ENCODE data around the gene MAGI2.

MAGI2 gene

DNA sequence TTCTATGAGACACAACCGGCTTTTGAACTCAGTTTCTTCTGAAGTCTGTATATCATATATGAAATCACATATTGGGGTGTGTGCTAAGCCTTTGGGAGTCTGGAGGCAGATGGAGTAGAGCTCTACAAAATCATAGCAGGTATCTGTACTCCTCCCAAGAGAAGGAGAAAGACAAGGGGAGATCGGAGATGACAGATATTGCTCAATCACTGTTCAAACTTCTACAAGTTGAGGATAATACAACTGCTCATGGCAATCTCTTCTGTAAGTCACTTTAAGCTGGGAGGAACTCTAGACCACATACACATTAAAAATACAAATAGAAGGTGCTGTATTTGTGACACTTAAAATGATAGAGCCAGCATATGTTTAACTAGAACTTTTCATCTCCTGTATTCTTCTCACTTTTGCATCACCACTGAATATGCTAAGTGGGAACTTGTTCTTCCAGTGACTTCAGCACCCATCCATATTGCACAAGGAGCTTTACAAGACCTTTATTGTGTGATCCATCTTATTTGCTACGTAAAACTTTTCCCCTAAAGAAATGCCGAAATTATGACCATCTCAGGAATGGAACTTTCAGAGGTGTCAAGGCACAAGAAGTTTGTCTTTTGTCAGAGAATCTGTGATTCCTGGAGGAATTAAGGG, 1273.5 kb downstream of the MAGI2 start:
- H3K27me3 ChIP-seq (ENCODE audit: control insufficient read depth, insufficient read depth, low read length), result no peaks in the 10 kb centered on the region
- no peaks in the 10 kb centered on the region for H3K4me1 ChIP-seq (ENCODE audit: control insufficient read depth, insufficient read depth, low read length)
- no peak overlapping the region for H3K9ac ChIP-seq (ENCODE audit: low read length)
- no peaks in the 10 kb centered on the region for H3K36me3 ChIP-seq (ENCODE audit: control insufficient read depth, insufficient read depth, low read length)
- H3K4me3 ChIP-seq (ENCODE audit: low read length), result no peak overlapping the region
- H3K27ac ChIP-seq (ENCODE audit: low read depth, low read length), result no peak overlapping the region

DNA sequence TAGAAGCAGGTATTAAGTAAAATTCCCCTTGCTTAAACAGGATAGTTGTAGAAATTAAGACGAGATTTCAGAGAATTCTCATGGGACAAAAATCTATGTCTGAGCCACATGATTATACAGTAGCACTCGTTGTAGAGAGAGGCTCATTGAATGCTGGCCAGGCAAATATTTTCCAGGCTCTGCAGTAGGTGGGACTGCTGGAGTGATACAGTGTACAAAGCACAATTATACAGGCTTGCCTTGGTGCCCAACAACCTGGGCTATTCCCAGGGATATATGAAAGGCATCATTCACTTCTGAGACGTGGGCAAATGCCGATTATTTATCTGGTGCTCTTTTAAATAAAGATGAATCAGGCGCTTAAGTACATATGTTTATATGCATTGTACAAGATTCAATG, 1274.3 kb downstream of the MAGI2 start:
- H3K9ac ChIP-seq (ENCODE audit: low read length), result no peak overlapping the region
- H3K27ac ChIP-seq (ENCODE audit: low read depth, low read length), result no peak overlapping the region
- H3K4me1 ChIP-seq (ENCODE audit: control insufficient read depth, insufficient read depth, low read length), result no peaks in the 10 kb centered on the region
- no peaks in the 10 kb centered on the region for H3K36me3 ChIP-seq (ENCODE audit: control insufficient read depth, insufficient read depth, low read length)
- no peak overlapping the region for H3K4me3 ChIP-seq (ENCODE audit: low read length)
- no peaks in the 10 kb centered on the region for H3K27me3 ChIP-seq (ENCODE audit: control insufficient read depth, insufficient read depth, low read length)

DNA sequence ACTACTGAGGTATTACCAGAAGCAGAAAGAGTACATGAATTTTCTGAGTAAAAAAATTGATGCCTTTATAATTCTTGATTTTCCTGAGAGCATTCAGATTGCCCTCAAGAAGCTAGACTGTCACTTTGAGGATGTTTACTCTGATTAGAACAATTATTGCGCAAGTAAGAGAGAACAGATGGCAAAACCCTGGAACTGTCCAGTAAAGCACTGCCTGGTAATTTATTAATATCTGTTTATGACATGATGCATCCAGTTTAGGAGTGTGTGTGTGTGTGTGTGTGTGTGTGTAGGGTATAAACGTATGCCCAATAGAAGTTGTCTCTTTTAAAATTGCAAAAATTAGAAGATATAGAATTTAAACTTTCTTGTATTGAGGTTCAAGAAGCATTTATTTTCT, 1275.1 kb downstream of the MAGI2 start:
- Histone ChIP-seq H3K4me3 (ENCODE audit: low read length) (no peak overlapping the region), H3K4me1 (ENCODE audit: control insufficient read depth, insufficient read depth, low read length) (no peaks in the 10 kb centered on the region), H3K27ac (ENCODE audit: low read depth, low read length) (no peak overlapping the region), H3K27me3 (ENCODE audit: control insufficient read depth, insufficient read depth, low read length) (no peaks in the 10 kb centered on the region), H3K9ac (ENCODE audit: low read length) (no peak overlapping the region), H3K36me3 (ENCODE audit: control insufficient read depth, insufficient read depth, low read length) (no peaks in the 10 kb centered on the region)

DNA sequence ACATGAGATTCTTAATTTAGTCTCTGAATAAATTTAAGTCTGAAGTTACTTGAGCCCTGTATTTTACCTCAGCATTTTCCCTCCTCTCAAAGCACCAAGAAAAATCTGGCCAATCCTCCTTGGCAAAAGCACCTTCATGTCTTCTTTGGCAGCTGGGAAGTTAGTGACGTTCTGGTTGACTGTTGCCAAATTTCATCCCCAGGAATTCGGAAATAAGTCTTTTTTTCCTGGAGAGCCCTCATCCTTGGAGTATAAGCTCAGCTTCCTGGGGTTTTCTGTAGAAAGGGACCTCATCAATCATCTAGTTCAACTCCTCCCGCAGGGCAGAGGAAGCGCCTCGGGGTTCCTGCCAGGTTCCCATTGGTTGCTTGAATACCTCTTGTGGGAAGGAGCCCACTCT, 1277.3 kb downstream of the MAGI2 start:
- H3K27ac ChIP-seq (ENCODE audit: low read depth, low read length), result no peak overlapping the region
- H3K9ac ChIP-seq (ENCODE audit: low read length), result no peak overlapping the region
- no peaks in the 10 kb centered on the region for H3K36me3 ChIP-seq (ENCODE audit: control insufficient read depth, insufficient read depth, low read length)
- no peaks in the 10 kb centered on the region for H3K27me3 ChIP-seq (ENCODE audit: control insufficient read depth, insufficient read depth, low read length)
- H3K4me1 ChIP-seq (ENCODE audit: control insufficient read depth, insufficient read depth, low read length), result no peaks in the 10 kb centered on the region
- H3K4me3 ChIP-seq (ENCODE audit: low read length), result no peak overlapping the region

DNA sequence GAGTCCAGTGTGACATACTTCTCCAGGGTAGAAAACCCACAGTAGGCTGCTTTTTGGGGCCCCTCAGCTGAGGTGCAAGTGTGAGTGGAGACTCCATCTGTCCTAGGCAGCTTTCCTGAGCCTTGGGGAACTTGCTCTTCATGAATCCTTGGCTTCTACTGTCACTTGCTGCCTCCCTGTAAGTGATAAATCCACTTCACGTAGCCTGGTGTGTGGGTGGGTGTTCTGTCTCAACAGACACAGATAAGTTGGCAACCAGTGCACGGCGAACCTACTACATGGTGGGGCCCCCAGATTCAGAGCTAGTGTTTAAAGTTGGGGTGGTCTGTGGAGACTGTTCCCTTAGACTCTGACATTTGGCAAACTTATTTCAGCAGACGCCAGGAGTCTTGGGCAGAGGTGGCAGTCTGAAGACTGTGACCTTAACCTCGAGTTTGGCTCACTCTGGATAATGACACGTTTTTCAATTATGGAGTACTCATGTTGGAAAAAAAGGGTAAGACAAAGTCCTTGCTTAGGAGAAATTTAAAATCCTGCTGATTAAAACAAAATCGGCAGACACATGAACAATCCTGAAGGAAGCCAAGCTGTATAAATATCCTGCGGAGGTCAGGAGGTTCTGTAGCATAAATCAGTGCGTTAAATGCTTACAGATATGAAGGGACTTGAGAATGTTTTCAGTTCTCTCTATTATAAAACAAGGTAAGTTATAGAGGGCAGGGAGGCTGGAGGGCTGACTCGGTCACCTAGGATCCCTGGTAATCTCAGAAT, 1278.0 kb downstream of the MAGI2 start:
- no peaks in the 10 kb centered on the region for H3K27me3 ChIP-seq (ENCODE audit: control insufficient read depth, insufficient read depth, low read length)
- H3K4me3 ChIP-seq (ENCODE audit: low read length), result no peak overlapping the region
- no peaks in the 10 kb centered on the region for H3K36me3 ChIP-seq (ENCODE audit: control insufficient read depth, insufficient read depth, low read length)
- H3K4me1 ChIP-seq (ENCODE audit: control insufficient read depth, insufficient read depth, low read length), result no peaks in the 10 kb centered on the region
- H3K9ac ChIP-seq (ENCODE audit: low read length), result no peak overlapping the region
- no peak overlapping the region for H3K27ac ChIP-seq (ENCODE audit: low read depth, low read length)

DNA sequence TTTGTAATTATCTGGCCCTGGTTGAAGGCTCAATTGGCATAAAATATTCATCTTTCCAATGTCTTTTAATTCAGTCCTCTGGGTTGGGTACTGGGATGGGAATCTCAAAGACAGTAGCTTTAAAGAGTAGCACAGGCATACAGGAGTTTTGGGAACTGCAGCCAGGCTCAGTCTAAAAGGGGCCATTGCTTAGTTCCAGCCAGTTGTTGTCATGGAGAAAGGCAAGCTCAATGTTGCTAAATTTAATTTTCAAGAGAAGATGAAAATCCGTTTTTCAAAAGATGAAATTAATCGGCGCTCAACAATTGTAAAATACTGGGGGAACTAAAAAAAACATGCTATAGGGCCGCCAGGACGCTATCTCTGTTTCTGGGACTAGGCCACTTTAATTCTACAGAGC, 1279.8 kb downstream of the MAGI2 start:
- Histone ChIP-seq H3K36me3 (ENCODE audit: control insufficient read depth, insufficient read depth, low read length) (no peaks in the 10 kb centered on the region), H3K4me1 (ENCODE audit: control insufficient read depth, insufficient read depth, low read length) (no peaks in the 10 kb centered on the region), H3K27ac (ENCODE audit: low read depth, low read length) (no peak overlapping the region), H3K9ac (ENCODE audit: low read length) (no peak overlapping the region), H3K27me3 (ENCODE audit: control insufficient read depth, insufficient read depth, low read length) (no peaks in the 10 kb centered on the region), H3K4me3 (ENCODE audit: low read length) (no peak overlapping the region)

DNA sequence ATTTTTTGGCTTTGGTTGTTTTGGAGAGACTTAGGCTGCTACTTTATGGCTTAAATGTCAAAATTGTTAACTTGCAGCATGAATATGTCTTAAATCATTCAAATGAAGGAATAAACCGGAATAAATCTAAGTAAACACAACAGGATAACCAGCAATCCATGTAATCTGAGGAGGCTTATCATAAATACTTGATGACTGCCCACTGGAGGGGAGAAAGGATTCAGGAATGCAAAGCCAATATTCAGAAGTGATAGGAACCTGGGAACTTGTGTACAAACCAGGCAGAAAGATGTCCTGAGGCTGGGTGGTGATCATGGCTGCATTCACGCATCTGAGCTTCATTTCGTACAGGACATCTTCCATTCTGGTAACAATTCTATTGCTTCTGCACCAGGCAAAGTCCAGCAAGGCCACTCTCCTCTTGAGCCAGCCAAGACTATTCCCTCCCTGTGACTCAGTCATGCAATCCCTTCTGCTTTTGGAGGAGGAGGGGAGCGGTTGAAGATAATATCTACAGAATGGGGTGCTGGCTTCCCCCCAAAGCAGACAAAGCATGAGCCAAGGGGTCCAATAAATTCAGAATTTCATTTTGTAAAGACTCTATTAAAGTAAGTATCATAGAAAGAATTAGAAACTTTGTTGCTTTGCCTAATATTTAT, 1280.4 kb downstream of the MAGI2 start:
- no peak overlapping the region for H3K9ac ChIP-seq (ENCODE audit: low read length)
- H3K36me3 ChIP-seq (ENCODE audit: control insufficient read depth, insufficient read depth, low read length), result no peaks in the 10 kb centered on the region
- no peaks in the 10 kb centered on the region for H3K27me3 ChIP-seq (ENCODE audit: control insufficient read depth, insufficient read depth, low read length)
- no peak overlapping the region for H3K27ac ChIP-seq (ENCODE audit: low read depth, low read length)
- H3K4me1 ChIP-seq (ENCODE audit: control insufficient read depth, insufficient read depth, low read length), result no peaks in the 10 kb centered on the region
- no peak overlapping the region for H3K4me3 ChIP-seq (ENCODE audit: low read length)

DNA sequence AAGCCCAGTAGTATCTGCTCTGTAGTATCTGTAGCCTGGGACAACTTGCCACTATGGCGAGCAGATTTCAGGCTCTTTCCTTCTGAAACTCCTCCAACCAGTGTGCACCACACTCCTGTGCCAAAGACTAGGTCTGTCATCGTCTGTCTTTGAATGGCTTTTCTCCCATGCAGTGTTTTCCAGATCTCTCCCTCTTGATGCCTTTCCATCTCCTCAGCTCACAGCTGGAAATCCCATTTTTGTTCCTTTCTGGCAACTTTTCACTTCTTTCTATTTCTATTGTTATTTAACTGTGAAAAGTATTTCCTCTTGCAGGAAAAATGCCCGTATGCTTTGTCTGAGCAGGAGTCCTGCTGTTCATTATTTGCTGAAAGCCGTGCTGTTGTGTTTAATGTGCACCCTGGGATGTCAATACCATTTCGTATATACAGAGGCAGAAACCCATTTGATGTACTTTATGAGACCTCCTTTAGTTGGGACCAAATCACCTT, 1281.2 kb downstream of the MAGI2 start:
- no peaks in the 10 kb centered on the region for H3K36me3 ChIP-seq (ENCODE audit: control insufficient read depth, insufficient read depth, low read length)
- H3K27ac ChIP-seq (ENCODE audit: low read depth, low read length), result no peak overlapping the region
- H3K9ac ChIP-seq (ENCODE audit: low read length), result no peak overlapping the region
- no peaks in the 10 kb centered on the region for H3K4me1 ChIP-seq (ENCODE audit: control insufficient read depth, insufficient read depth, low read length)
- no peak overlapping the region for H3K4me3 ChIP-seq (ENCODE audit: low read length)
- no peaks in the 10 kb centered on the region for H3K27me3 ChIP-seq (ENCODE audit: control insufficient read depth, insufficient read depth, low read length)

DNA sequence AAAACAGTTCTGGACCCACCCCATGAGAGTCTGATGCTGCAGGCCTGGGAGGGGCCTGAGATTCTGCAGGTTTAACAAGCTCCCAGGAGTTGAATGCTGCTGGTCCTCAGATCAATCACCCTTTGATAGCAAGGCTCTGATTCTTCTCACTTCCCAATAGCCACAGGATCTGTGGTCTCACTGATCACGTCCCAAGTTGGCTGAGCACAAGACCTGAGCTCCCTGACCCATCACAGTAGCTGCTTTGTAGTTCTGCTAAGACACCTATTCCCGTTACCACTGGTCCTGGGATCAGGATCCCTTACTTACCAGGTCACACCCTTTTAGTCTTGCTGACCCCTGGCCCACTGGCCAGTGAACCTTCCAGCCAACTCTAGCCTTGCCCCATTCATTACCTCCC, 1282.1 kb downstream of the MAGI2 start:
- Histone ChIP-seq H3K36me3 (ENCODE audit: control insufficient read depth, insufficient read depth, low read length) (no peaks in the 10 kb centered on the region), H3K27me3 (ENCODE audit: control insufficient read depth, insufficient read depth, low read length) (no peaks in the 10 kb centered on the region), H3K4me1 (ENCODE audit: control insufficient read depth, insufficient read depth, low read length) (no peaks in the 10 kb centered on the region), H3K4me3 (ENCODE audit: low read length) (no peak overlapping the region), H3K27ac (ENCODE audit: low read depth, low read length) (no peak overlapping the region), H3K9ac (ENCODE audit: low read length) (no peak overlapping the region)

DNA sequence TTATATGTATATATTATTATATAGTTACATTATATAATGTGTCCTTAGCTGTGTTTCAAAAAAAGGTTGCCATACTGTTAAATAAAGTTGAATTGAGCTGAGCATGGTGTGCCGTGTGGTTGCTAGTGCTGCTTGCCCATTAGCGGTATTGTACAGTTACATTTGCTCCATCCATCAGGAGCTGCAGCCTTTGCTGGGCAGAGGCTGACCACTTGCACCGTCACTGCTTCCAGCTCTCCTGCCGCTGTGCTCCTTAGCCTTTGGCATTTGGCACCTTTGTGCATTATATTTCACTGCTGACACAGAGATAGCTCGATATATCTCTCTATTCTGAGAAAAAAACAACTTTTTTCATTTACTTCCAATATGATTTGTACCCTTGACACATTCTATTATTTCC, 1282.7 kb downstream of the MAGI2 start:
- no peak overlapping the region for H3K9ac ChIP-seq (ENCODE audit: low read length)
- H3K4me1 ChIP-seq (ENCODE audit: control insufficient read depth, insufficient read depth, low read length), result no peaks in the 10 kb centered on the region
- no peak overlapping the region for H3K4me3 ChIP-seq (ENCODE audit: low read length)
- H3K36me3 ChIP-seq (ENCODE audit: control insufficient read depth, insufficient read depth, low read length), result no peaks in the 10 kb centered on the region
- no peak overlapping the region for H3K27ac ChIP-seq (ENCODE audit: low read depth, low read length)
- no peaks in the 10 kb centered on the region for H3K27me3 ChIP-seq (ENCODE audit: control insufficient read depth, insufficient read depth, low read length)

DNA sequence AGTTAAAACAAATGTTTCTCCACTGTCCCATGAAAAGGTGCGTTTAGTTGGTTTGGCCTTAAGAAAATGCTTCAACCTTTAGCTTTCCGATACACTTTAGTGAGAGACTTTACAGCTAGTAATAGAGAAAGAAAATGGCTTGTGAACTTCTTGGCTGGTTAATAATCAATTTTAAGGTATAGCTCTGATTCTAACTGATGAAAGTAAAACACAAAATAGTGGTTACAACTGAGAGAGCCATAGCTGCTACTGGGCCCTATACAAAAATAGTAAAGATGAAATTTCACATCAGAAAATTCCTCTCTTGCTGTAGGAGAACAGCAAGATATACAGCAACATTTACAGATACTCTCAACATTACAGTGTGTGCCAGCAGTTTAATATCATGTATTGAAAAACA, 1283.5 kb downstream of the MAGI2 start:
- H3K9ac ChIP-seq (ENCODE audit: low read length), result no peak overlapping the region
- H3K4me1 ChIP-seq (ENCODE audit: control insufficient read depth, insufficient read depth, low read length), result no peaks in the 10 kb centered on the region
- no peaks in the 10 kb centered on the region for H3K27me3 ChIP-seq (ENCODE audit: control insufficient read depth, insufficient read depth, low read length)
- no peak overlapping the region for H3K4me3 ChIP-seq (ENCODE audit: low read length)
- no peaks in the 10 kb centered on the region for H3K36me3 ChIP-seq (ENCODE audit: control insufficient read depth, insufficient read depth, low read length)
- no peak overlapping the region for H3K27ac ChIP-seq (ENCODE audit: low read depth, low read length)

DNA sequence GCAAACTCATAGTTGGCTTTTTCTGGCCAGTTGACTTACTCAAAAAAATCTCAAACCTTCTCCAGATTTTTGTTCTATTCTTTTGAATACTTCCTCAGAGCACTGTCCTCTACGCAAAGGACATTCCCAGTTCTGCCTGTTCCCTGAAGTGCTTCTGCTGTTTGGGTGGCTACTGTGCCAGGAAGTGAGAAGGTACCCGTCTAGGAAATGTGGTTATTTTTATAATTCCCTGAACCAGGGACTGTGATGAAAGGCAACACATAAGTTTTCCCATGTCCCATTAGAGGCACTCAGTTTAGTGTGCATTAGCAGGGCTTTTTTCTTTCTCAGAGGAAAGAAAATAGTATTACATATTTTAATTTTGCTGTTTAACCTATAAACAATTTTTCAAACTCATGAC, 1284.6 kb downstream of the MAGI2 start:
- no peak overlapping the region for H3K9ac ChIP-seq (ENCODE audit: low read length)
- no peak overlapping the region for H3K27ac ChIP-seq (ENCODE audit: low read depth, low read length)
- no peaks in the 10 kb centered on the region for H3K27me3 ChIP-seq (ENCODE audit: control insufficient read depth, insufficient read depth, low read length)
- no peaks in the 10 kb centered on the region for H3K36me3 ChIP-seq (ENCODE audit: control insufficient read depth, insufficient read depth, low read length)
- no peak overlapping the region for H3K4me3 ChIP-seq (ENCODE audit: low read length)
- H3K4me1 ChIP-seq (ENCODE audit: control insufficient read depth, insufficient read depth, low read length), result no peaks in the 10 kb centered on the region

Data from rectal smooth muscle tissue (tissue), 1 donor.